Measurements from ENCODE around the gene TRIM7.
"Not testable (repeated sequence)": the region's sequence is repeated elsewhere in the genome, so short reads cannot be mapped to it uniquely, and the experiment has no call there.

Gene TRIM7

DNA sequence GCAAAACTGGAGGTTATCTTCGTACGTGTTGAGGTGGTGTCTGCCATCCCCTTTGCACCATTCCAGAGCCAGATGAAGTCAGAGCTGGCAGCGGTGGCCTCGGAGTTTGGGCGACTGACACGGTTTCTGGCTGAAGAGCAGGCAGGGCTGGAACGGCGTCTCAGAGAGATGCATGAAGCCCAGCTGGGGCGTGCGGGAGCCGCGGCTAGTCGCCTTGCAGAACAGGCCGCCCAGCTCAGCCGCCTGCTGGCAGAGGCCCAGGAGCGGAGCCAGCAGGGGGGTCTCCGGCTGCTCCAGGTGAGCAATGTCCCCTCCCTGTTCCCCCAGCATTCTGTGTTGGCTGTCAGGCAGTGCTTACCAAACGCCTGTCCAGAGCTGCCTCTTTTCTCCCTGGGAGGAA is 27.6 kb upstream of the TRIM7 start:
- DNase-seq: no peak

DNA sequence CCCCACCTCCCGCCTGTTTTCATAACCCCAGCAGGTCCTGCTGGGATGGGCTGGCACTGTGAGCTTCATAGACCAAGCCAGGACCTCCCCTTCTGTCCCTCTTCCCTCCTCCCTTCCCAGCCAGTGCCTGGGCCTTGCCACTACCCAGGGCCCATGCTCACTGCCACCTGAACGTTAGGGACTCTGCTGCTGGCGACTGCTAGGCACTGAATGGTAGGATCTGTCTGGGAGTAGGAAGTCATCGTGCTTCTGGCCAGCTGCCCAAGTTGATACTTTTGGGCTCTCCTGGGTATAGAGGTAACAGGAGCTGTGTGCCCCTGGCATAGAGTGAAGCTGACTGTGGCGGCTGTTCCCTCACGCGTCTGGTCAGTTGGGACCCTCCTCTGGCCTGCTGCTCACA is 26.4 kb upstream of the TRIM7 start:
- no peak for DNase-seq

DNA sequence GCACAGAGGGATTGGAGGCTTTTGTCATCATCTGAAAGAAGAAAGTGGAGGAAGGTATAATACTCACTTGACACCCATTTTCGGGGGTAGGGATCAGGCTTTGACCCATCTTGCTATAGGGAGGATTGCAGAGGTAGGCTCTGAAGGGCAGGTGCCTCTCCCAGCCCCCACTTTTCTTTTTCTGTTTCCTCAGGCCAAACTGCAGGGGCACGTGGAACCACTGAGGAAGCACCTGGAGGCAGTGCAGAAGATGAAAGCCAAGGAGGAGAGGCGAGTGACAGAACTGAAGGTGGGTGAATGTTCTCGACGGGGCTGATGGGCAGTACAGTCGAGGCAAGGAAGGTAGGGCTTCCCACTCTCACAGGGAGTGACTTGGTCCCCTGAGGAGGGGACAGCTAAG is 25.6 kb upstream of the TRIM7 start:
- no peak for DNase-seq

DNA sequence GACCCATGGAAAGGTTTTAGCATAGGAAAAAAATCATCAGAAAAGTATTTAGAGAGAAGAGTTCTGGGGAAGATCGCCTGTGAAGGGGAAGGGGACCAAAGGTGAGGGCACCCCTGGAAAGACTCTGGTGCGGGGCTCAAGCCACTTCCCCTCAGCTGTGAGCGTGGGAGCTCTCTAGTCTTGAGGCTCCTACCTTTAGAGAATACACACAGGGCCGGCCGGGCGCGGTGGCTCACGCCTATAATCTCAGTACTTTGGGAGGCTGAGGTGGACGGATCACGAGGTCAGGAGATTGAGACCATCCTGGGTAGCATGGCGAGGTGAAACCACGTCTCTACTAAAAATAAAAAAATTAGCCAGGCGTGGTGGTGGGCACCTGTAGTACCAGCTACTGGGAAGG is 25.0 kb upstream of the TRIM7 start:
- DNase-seq: no peak

DNA sequence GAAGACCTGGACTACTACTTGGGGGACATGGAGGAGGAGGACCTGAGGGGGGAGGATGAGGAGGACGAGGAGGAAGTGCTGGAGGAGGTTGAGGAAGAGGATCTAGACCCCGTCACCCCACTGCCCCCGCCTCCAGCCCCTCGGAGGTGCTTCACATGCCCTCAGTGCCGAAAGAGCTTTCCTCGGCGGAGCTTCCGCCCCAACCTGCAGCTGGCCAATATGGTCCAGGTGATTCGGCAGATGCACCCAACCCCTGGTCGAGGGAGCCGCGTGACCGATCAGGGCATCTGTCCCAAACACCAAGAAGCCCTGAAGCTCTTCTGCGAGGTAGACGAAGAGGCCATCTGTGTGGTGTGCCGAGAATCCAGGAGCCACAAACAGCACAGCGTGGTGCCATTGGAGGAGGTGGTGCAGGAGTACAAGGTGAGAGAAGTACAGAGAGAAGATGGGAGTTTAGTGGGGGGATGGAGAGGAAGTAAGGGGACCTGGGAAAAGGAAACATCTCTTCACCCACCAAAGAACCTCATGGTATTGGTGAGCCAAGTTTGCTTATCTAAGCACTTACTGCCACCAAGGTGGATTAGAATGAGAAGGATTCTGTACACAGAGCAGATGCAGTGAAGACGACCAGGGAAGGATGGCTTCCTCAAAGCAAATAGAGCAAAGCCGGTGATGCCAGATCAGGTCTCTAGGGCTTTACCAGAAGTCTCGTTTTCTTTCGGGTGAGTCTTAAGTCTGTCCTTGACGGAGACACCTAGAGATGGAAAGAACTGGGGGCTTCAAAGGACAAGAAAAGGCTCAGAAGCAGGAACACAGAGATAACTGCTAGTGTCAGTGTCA is 19.6 kb upstream of the TRIM7 start:
- no peak for DNase-seq

DNA sequence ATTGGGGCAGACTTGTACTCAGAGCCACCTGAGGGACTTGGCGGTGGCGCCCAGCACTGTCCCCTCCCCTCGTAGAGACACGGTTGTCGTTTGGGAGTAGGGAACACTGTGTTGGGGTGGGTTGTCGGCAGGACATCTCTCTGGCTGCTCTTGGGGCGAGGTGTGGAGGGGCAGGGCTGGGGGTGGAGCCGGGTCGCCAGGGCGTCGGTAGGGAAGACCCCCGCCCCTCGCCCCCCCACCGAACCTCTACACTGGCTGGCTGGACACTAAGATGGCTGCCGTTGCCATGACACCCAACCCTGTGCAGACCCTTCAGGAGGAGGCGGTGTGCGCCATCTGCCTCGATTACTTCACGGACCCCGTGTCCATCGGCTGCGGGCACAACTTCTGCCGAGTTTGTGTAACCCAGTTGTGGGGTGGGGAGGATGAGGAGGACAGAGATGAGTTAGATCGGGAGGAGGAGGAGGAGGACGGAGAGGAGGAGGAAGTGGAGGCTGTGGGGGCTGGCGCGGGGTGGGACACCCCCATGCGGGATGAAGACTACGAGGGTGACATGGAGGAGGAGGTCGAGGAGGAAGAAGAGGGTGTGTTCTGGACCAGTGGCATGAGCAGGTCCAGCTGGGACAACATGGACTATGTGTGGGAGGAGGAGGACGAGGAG is 18.9 kb upstream of the TRIM7 start:
- no peak for DNase-seq

DNA sequence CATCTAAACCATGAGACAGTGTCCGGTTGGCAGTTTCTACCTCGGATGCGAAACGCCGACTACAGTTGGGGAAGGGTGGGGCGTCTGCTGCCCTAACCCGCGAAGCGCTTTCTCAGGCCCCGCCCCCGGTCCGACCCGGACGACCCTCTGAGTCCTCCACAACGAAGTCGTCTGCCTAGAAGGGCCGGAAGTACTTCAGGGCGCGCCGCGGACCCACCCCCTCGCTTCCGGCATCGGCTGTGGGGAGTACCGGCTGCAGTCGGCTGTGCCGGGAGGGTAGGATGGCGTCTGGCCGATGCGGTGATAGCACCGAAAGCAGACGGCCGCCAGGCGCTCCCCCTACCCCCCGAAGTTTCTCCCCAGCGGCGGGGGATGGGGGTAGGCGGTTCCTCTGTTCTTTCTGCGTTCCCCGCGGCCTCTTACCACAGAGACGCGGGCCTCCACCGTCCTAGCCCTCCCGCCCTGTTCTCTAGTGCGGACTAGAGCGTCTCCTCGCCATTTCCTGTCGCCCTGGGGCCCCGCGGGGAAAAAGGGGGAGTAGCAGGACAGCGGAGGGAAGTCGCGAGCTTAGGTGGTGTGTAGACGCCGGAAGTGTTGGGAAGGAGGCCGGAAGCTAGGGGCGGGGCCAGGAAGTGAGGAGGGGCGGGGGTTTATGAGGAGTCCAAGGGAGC is 18.2 kb upstream of the TRIM7 start, which contains the start of gene TRIM41:
Gene TRIM41 (plus strand): TSS at position 224 of the 671 bp plus-strand sequence. CDS start 719 bp downstream, outside the sequence.
- no peak for DNase-seq

DNA sequence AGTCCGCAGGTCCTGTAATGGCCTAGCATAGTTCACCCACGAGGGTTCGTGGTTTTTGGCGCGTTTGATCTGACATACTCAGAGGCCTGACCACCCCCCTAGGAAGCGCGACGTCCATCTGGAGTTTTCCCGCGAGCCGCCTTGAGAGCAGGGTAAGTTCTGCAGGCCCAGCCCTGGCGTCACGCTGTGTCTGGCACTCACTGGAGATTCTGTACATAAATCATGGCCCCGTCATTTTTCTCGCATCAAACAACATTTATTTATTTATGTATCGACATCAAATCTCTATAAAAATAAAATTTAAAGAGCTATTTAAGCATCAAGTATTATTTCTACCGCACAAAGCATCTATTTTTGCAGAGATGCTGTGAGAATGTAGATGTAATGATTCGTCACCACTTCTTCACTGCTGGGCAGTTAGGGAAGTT is 17.6 kb upstream of the TRIM7 start:
- no peak for DNase-seq

DNA sequence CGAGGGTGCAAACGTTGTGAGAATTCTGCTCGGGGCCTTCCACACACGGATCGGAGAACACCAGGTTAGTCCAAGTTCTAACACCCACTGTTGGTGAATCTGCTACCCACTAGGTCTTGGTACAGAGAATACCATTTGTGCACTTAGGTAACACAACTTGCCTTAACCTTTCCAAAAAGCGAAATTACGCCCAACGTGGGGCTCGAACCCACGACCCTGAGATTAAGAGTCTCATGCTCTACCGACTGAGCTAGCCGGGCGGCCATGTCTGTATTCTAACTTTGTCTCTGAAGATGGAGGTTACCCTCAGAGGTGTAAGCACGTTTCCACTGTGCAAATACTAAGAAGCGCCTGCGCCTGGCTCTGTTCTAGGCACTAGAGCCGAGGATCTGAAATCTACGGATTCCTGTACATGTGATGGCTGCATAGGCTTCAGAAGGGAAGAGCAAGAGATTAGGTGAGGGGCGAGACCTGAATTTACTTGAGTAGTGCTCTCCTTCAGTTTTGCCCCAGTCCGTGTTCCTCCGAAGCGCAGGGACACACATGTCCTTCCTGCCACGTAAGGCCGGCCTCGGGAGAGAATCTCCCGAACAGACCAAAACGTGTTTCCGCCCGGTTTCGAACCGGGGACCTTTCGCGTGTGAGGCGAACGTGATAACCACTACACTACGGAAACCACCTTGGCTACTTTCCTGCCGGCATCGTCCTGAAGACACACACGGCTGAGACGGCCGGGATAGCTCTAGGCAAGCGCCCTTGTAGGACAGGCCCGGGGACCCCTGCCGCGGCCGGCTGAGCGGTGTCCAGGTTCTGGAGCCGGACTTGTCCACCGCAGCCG is 17.0 kb upstream of the TRIM7 start:
- DNase-seq: no peak

DNA sequence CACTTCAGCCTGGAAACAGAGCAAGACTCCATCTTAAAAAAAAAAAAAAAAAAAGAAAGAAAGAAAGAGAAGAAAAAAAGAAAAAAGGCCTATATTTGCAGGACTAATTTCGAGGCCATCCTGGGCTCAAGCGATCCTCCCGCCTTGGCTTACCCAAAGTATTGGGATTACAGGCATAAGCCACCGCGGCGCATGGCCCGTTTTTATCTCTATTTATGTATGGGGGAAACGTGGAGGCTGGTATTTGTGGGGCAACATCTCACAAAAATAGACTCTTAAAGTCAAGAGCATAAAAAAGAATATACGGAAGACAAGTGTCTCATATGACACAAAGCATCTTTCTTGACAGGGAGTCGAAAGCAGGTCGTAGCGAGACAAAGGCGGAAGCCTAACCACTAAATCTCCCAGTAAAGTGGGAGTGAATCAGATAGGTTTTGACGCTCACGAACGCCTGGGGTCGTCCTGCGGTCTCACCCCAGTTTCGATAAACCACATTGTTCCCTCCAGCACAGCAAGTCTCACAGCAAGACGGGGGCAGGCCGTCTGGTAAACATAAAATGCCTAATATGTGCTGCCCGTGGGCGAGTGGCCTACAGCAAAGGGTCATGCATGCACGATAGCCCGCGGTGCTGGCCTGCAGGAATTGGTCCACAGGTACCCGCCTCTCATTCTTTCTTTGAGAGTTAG is 16.3 kb upstream of the TRIM7 start:
- no peak for DNase-seq

DNA sequence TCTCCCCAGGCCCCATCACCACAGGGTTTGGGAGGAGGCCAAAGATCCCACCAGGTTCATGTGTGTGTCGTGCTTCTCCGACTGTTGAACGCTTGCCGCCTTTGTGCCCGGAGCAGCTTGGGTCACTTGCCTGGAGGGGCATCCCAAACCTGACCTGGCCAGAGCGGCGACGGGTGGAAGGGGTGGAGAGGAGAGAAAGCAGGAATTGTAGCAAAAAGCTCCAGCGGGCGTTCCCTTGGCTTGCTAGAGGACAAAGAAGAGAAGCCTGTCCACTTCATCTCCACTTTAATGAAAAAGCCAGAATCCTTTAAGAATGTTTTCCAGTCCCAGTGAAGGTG is 15.2 kb upstream of the TRIM7 start:
- DNase-seq: no peak

DNA sequence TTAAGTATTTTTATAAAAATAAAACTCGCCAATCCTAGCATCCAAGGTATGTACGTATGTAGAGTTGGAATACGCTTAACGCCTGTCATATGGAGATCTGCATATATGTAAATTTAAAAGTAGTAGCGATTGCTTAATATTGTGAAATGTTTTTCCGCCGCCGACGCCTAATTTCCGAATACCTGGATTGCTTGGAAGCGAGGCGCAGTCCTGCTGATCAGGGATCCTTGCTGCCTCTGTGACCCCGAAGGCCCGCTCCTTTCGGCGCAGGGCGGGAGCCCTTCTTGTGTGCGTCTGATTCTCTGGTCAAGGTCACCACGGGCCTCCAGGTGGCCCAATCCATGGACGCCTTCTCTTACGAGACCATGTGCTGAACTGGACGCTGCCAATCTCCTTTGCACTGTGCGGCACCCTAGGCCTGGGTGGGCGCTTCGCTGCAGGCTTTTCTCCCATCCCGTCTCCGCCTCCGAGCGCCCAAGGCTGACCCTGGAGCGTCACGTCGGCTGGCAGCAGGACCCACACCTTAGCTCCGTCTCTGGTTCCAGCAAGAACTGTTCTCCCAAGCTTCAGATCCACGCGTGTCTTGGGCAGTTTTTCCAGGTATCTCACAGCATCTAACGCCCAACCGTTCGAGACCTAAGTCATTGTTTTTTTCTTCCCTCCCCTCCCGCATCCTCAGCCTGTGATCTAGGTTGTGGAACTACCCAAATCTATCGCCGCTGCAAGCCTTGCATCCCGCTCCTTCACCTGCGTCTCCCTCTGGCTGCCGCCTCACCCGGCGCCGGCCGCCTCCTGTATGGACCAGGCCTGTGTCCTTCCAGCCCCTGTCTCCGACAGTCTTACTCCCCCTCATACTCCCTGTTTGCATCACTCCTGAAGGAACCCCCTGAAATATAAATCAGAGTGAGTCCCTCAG is 14.5 kb upstream of the TRIM7 start:
- DNase-seq: no peak

DNA sequence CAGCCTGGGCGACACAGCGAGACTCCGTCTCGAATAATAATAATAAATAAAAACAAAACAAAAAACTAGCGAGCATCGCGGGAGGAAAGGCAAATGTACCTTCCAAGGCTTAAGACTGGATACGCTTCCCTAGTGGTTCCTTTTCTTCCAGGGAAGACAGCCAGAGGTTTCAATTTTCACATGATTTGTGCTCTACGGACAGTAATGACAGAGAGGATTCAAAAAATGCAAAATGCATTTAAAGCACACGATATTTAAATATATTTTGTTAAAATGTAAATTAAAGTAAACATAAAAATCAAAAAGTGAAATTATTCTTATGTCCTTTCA is 13.8 kb upstream of the TRIM7 start:
- no peak for DNase-seq

DNA sequence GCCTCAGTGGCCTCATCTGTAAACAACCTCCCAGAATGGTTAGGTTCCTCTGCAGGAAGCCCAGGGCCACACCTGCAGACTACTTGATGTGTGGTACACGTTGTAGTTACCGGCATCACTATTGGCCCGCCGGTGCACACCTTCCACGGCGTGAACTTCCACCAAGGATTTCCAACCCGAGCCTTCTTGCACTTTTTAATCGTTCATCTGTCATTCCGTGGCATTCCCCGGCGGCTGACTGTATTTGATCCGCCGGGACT is 12.7 kb upstream of the TRIM7 start:
- no peak for DNase-seq

DNA sequence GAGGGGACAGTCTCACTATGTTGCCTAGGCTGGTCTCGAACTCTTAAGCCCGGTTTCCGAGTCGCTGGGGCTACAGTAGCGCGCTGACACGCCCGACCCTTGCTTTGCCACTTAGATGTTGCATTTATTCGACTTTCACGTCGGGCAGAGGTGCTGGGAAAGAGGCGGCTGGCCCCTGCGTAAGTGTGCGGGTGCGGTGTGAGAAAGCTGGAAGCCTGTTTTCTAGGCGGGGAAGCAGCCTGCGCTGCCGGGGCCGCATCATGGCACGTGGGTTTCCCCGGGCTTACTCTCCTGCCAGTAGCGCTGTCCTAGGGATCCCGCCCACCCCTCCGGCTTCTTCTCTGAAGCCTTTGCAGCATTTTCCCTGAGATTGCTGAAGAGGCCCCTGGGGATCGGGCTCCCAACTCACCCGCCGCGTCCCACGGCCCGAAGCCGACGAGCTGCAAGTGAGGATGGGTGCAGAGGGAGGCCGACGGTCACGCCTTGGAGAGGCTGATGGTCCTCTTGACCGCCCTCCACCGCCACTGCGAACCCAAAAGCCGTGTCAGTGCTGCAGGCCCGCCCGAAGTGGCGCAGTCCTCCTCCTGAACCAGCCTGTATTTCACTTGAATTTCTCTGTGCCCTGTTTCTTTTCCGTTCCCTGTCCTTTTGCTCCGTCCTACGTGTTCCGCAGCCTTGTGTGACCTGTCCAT is 12.3 kb upstream of the TRIM7 start:
- no peak for DNase-seq

DNA sequence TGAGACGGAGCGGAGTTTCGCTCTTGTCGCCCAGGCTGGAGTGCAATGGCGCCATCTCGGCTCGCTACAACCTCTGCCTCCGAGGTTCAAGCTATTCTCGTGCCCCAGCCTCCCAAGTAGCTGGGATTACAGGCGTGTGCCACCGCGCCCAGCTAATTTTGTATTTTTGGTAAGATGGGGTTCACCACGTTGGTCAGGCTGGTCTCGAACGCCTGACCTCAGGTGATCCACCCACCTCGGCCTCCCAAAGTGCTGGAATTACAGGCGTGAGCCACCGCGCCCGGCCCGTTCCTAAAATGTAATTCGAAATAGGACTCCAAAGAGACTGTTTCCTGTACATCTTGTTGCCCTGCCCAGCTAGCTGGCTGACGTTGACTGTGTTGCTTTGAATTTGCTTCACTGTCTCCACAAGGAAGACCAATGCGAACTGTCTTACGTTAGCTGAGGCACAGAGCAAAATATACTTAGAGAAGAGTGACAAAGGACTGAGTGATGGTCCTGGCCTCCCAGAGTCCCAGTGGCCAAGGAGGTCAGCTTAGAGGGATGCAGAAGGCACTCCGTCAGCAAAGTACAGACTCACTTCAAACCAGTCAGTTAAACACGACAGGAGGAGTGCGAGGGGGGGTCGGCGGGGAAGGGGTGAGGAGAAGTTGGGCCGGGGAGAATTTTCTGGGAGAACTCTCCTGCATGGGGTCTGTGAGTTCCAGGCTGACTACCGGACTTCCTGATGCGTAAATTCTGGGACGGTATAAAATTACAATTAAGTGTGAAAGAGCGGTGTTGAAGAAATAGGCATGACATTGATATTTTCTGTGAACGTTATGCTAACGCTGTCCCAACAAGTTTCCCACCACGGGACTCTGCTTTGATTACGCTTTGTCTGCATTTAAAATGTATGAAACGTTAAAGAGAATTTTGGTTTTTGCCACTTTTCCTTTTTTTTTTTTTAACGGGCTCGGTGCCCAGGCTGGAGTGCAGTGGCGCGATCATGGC is 11.3 kb upstream of the TRIM7 start:
- no peak for DNase-seq

DNA sequence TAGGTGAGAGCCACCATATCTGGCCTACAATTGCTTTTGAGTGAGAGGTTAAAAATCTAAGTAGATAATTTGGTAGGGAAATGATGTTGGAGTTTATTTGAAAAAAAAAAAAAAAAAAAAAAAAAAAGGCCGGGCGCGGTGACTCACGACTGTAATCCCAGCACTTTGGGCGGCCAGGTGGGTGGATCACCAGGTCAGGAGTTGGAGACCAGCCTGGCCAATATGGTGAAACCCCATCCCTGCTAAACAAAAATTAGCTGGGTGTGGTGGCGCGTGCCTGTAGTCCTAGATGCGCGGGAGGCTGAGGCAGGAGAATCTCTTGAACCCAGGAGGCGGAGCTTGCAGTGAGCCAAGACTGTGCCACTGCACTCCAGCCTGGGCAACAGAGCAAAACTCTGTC is 9.3 kb upstream of the TRIM7 start:
- not testable (repeated sequence) for DNase-seq

DNA sequence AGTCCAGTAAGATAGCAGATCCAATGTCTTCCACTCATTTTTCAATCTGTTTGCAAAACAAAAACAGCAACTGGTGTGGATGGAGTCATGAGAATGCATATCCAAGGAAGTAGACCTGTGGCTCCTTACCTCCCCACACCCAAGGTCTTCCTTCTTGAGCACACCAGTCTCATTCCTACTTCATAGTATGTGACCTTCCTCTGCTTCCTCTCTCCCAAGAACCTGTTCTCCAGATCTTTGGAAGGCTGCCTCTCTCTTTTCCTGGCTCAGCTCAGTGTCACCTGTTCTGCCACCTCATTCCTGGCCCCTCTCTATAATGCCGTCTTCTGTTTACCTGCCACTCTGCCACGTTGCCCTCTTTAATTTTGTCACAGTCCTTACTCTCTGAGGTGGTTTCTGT is 7.9 kb upstream of the TRIM7 start:
- DNase-seq: no peak

DNA sequence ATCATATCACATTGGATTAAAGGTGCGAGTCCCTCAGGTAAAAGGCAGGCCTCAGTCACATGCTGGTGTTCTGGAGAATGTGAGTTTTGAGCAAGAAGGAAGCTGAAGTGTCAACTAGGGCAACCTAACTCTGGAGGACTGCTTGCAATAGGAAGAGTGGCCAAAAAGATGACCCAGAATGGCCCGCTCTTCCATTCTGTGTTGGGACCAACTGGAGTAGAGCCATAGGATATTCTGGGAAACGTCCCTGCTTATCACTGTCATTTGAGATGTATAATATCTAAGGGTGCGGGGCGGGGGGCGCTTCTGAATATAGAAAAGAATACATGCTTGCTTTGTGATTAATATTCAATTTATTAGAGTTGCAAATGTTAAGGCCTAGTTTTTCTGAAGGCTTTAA is 7.1 kb upstream of the TRIM7 start:
- DNase-seq: no peak

DNA sequence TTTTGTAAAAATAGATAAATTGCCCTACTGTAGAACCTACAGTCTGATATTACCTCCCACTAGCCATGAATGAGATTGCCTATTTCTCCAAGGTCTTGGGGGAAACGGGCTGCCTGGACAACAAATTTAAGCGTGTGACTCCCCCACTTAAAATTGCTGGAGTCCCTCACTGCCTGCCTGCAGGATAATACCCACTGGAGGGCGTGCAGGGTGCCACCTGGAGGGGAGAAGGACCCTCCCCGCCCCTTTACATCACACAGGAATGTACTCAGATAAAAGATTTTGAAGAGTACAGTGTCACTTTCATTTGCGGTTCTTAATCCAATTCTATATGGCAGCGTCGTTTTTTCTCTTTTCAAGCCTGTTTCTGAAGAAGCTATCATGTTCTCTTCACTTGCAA is 6.2 kb upstream of the TRIM7 start:
- DNase-seq: no peak
